ENCODE measurements around the gene GUCA1A. TPM values are rescaled to one million over a fixed set of nuclear protein-coding genes. Genes with fewer than 3 reads are reported as not detected.

The GUCA1A gene
- total RNA-seq, 2 donors from 2014 or later, result not detected

DNA sequence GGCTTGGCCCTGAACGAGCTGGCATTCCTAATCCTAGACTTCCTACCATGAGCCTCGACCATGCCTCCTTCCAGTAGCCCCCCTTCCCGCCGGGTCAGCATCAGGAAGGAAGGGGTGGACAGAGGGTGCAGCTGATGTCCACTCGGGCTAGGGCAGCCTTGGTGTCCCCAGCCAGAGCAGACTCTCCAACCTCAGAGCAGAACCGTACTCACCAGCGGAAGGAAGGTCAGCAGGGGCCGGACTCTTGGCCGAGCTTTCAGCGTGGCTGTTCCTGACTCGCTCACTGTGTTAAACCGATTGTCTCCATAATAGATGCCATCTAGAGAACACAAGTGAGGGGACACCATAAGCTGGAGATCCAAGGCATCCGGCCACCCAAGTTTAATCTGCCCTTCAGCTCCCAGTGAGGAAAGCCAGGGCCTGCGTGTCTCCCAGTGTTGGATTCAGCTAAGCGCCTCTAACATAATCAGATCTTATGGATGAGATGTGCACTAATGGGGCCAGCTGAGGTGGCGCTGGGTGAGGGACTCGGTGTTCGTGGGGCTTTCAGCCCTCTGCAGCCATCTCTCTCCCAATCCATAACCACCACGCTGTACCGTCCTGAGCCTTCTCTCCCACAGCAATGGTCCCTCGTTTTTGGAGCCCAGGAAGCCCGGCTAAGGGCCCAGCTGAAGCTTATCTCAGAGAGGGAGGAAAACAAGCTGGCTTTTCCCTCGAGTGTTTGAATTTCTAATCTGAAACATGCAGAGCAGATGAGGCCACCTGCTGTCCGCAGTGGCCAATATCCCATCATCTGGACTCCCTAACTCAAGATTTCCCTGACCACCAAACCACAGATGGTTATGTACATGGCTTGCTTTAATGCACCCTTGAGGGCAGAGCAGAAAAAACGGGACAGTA lies 44.5 kb upstream of the GUCA1A start:
- peaks cover 0 to 9% of the 10 kb centered on the region in 2 donors for H3K4me1 ChIP-seq
- DNase-seq (ENCODE audit: low spot score), result no peak
- H3K27ac ChIP-seq, result no peak overlapping the region
- H3K27me3 ChIP-seq, result no peaks in the 10 kb centered on the region
- H3K9me3 ChIP-seq, result no peaks in the 10 kb centered on the region
- H3K36me3 ChIP-seq, result no peaks in the 10 kb centered on the region
- peak in 1 of 2 donors; percentile 36 for TF ChIP-seq CTCF (IDR thresholded peaks at IDR 0.05)
- H3K4me3 ChIP-seq, result no peak overlapping the region

GRCh38 chr6:42129360-42129676 lies 43.8 kb upstream of the GUCA1A start:
- Histone ChIP-seq H3K27ac (no peak overlapping the region), H3K4me3 (no peak overlapping the region), H3K4me1 (peaks cover 0 to 9% of the 10 kb centered on the region in 2 donors), H3K27me3 (no peaks in the 10 kb centered on the region), H3K36me3 (no peaks in the 10 kb centered on the region), H3K9me3 (no peaks in the 10 kb centered on the region)
- TF ChIP-seq CTCF (IDR thresholded peaks at IDR 0.05), result no peak
- no peak for DNase-seq (ENCODE audit: low spot score)

DNA sequence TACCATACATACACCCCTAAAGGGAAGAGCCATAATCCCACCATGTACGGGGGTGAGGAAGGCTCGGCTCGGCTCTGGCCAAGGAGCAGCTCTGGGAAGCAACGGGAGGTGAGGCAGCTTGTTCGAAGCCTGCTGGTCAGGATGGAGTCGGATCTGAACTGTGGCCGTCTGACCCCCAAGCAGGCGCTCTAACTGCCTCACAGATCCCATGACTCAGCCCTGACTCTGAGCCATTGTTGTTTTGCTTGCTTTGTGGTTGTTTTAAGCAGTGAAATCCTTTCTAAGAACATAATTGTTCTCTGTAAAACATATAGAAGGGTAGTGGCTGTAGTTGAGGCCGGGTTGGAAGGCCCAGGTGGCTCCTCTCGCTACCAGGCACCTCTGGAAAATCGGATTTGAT lies 41.6 kb upstream of the GUCA1A start:
- no peak overlapping the region for H3K4me3 ChIP-seq
- no peaks in the 10 kb centered on the region for H3K27me3 ChIP-seq
- TF ChIP-seq CTCF (IDR thresholded peaks at IDR 0.05), result no peak
- no peak for DNase-seq (ENCODE audit: low spot score)
- no peak overlapping the region for H3K27ac ChIP-seq
- H3K9me3 ChIP-seq, result no peaks in the 10 kb centered on the region
- peaks cover 0 to 9% of the 10 kb centered on the region in 2 donors for H3K4me1 ChIP-seq
- H3K36me3 ChIP-seq, result no peaks in the 10 kb centered on the region

GRCh38 chr6:42133926-42134325 lies 39.2 kb upstream of the GUCA1A start:
- Histone ChIP-seq H3K27ac (no peak overlapping the region), H3K4me3 (no peak overlapping the region), H3K9me3 (no peaks in the 10 kb centered on the region), H3K4me1 (peaks cover 0 to 3% of the 10 kb centered on the region in 2 donors), H3K36me3 (no peaks in the 10 kb centered on the region), H3K27me3 (no peaks in the 10 kb centered on the region)
- TF ChIP-seq CTCF (IDR thresholded peaks at IDR 0.05), result no peak
- DNase-seq (ENCODE audit: low spot score), result no peak

DNA sequence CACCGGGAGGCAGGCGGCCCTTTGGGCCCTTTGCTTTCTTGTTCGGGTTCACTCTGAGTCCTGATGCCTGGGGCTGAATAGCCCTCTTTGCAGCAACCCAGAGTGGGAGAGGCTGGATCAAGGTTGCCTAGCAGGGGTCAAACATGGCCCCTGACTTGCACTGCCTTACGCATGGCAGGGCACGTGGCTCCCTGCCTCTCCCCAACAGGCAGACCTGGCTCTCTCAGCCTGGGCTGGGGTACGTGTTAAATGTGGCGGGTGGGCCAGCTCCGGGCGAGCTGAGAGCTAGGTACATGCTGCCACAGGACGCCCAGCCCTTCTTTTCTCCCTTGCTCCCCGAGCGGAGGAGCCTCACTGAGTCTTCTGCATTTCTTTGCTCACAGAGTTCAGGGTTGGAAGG lies 38.0 kb upstream of the GUCA1A start:
- DNase-seq (ENCODE audit: low spot score), result no peak

More for the DNA sequence above, 38.0 kb upstream of the GUCA1A start:
- Histone ChIP-seq H3K4me3 (no peak overlapping the region), H3K27ac (no peak overlapping the region), H3K36me3 (no peaks in the 10 kb centered on the region), H3K9me3 (no peaks in the 10 kb centered on the region), H3K27me3 (no peaks in the 10 kb centered on the region), H3K4me1 (no peaks in the 10 kb centered on the region)
- TF ChIP-seq CTCF (IDR thresholded peaks at IDR 0.05), result no peak
